ENCODE measurements around the gene LPP.

Gene LPP

GRCh38 chr3:188209034-188209433 lies 55.1 kb downstream of the LPP start:
- DNase-seq (ENCODE audit: insufficient read length, low spot score) (no peak), FAIRE-seq (no peak)
- TF ChIP-seq POLR2AphosphoS5 (IDR thresholded peaks at IDR 0.05; ENCODE audit: low read depth, low read length) (no peak), TAF1 (IDR thresholded peaks at IDR 0.05; ENCODE audit: low read depth, low read length) (no peak), POU2F2 (IDR thresholded peaks at IDR 0.05; ENCODE audit: low read depth, low read length) (no peak), SPI1 (IDR thresholded peaks at IDR 0.05; ENCODE audit: low read depth, low read length) (no peak), POLR2A (IDR thresholded peaks at IDR 0.05; ENCODE audit: low read depth, low read length) (no peak), PAX5 (IDR thresholded peaks at IDR 0.05; ENCODE audit: insufficient read depth, low read length, severe bottlenecking) (no peak)

DNA sequence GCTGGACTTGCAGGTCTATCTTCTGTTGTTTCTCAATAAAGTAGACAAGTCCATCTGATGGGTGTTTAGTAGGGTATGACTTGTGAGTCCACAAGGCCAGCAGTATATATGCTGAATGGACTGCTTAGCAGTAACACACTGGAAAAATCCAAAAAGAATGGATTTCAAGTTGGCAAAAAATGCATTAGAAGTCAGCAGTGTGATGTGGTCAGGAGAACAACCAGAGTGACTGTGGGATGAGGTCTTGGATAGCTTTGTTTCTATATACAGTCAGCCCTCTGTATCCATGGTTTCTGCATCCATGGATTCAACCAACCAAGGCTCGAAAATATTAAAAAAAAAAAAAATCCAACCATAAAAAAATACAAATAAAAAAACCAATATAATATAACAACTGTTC lies 55.8 kb downstream of the LPP start:
- DNase-seq (ENCODE audit: insufficient read length, low spot score) (no peak), FAIRE-seq (no peak)
- TF ChIP-seq POU2F2 (IDR thresholded peaks at IDR 0.05; ENCODE audit: low read depth, low read length), result no peak
- TF ChIP-seq POLR2AphosphoS5 (IDR thresholded peaks at IDR 0.05; ENCODE audit: low read depth, low read length), result no peak
- TF ChIP-seq POLR2A (IDR thresholded peaks at IDR 0.05; ENCODE audit: low read depth, low read length), result no peak

- TF ChIP-seq POLR2A (IDR thresholded peaks at IDR 0.05; ENCODE audit: low read depth, low read length) (no peak), SPI1 (IDR thresholded peaks at IDR 0.05; ENCODE audit: low read depth, low read length) (no peak), PAX5 (IDR thresholded peaks at IDR 0.05; ENCODE audit: insufficient read depth, low read length, severe bottlenecking) (no peak), TAF1 (IDR thresholded peaks at IDR 0.05; ENCODE audit: low read depth, low read length) (no peak)
- FAIRE-seq (no peak), DNase-seq (ENCODE audit: insufficient read length, low spot score) (no peak)
Observed at GRCh38 chr3:188211476-188211875, 57.5 kb downstream of the LPP start.

DNA sequence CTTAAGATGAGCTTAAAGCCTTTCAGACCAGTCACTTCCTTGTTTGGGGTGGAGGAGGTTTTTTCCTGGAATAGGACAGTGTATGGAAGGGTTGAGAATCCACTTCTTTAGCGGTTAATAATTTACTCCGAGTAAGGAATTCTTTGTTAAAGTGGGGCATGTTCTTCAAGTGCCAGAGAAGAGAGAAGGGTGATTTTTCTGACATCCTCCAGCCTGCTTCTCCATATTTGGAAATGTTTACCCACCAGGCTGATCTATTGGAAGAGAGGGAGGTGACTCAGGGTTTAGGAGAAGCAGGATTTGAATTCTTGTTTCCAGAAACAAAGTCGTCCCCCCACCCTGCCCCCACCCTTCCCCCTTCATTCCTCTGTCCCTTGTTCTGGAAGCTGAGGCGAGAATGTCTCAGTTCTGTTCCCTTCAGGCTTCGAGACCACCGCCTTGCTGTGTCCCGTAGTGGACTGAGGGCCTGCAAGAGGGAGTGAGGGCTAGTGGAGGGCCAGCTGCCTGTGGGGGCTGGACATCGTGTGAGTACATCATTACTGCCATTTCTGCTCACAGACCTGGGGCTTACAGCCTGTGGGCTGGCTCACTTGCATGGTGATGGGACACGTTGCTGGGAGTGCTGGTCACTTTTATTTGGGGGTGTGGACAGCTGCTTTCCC lies 58.5 kb downstream of the LPP start:
- FAIRE-seq (no peak), DNase-seq (ENCODE audit: insufficient read length, low spot score) (no peak)
- TF ChIP-seq SPI1 (IDR thresholded peaks at IDR 0.05; ENCODE audit: low read depth, low read length) (no peak), TAF1 (IDR thresholded peaks at IDR 0.05; ENCODE audit: low read depth, low read length) (no peak), POLR2AphosphoS5 (IDR thresholded peaks at IDR 0.05; ENCODE audit: low read depth, low read length) (no peak), PAX5 (IDR thresholded peaks at IDR 0.05; ENCODE audit: insufficient read depth, low read length, severe bottlenecking) (no peak), POU2F2 (IDR thresholded peaks at IDR 0.05; ENCODE audit: low read depth, low read length) (no peak), POLR2A (IDR thresholded peaks at IDR 0.05; ENCODE audit: low read depth, low read length) (no peak)

DNA sequence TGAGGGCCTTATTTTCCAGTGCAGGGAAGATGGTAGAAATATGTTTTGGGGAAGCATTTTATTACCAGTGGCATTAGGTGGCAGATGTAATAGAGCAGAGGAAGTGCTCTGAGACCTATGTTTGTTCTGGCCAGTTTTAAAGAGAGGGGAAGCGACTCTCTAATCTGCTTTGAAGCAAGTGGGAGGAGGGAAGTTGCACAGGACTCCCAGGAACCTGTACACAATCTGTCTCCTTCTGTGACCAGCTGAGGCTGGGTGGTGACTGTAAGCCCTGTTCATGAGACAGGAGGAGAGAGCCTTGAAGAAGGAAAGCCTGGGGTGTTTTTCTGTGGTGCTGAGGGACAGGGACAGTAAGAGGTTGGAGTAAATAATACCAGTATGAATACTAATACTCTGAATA lies 60.5 kb downstream of the LPP start:
- FAIRE-seq (no peak), DNase-seq (ENCODE audit: insufficient read length, low spot score) (no peak)
- TF ChIP-seq SPI1 (IDR thresholded peaks at IDR 0.05; ENCODE audit: low read depth, low read length) (0 out of 2 replicates have a peak, but pooled peaks have one; percentile 1), TAF1 (IDR thresholded peaks at IDR 0.05; ENCODE audit: low read depth, low read length) (no peak)

DNA sequence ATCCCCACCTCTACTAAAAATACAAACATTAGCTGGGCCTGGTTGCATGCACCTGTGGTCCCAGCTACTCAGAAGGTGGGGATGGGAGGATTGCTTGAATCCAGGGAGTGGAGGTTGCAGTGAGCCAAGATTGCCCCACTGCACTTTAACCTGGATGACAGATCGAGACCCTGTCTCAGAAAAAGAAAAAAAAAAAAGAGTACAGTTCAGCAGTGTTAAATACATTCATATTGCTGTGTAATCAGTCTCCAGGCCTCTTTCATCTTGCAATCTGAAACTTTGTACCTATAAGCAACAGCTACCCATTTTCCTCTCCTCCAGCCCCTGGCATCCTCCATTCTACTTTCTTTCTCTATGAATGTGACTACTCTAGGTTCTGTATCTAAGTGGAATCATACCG lies 61.2 kb downstream of the LPP start:
- no peak for FAIRE-seq
- TF ChIP-seq PAX5 (IDR thresholded peaks at IDR 0.05; ENCODE audit: insufficient read depth, low read length, severe bottlenecking) (no peak), POLR2AphosphoS5 (IDR thresholded peaks at IDR 0.05; ENCODE audit: low read depth, low read length) (no peak), SPI1 (IDR thresholded peaks at IDR 0.05; ENCODE audit: low read depth, low read length) (no peak), POLR2A (IDR thresholded peaks at IDR 0.05; ENCODE audit: low read depth, low read length) (no peak), POU2F2 (IDR thresholded peaks at IDR 0.05; ENCODE audit: low read depth, low read length) (no peak), TAF1 (IDR thresholded peaks at IDR 0.05; ENCODE audit: low read depth, low read length) (no peak)
- DNase-seq (ENCODE audit: insufficient read length, low spot score), result no peak

DNA sequence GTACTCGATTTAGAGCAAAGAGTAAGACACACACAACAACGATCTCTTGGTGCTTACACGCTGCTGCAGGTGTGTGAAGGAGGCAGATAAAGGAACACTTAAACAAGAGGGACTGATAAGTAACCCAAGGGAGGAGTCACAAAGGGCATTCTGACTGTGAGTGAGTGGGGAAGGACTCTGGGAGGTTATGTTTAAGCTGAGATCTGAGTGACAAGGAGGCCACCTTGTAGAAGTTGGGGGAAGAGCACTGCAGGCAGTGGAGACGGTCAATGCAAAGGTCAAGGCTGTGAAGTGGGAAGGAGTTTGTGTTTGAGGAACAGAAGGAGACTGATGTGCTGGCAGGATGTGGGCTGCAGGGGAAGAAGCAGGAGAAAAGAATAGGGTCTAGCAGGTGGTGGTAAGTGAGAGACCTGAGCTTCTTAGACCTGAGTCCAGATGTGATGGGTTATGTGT lies 63.1 kb downstream of the LPP start:
- TF ChIP-seq SPI1 (IDR thresholded peaks at IDR 0.05; ENCODE audit: low read depth, low read length), result no peak
- no peak for TF ChIP-seq TAF1 (IDR thresholded peaks at IDR 0.05; ENCODE audit: low read depth, low read length)
- no peak for TF ChIP-seq POU2F2 (IDR thresholded peaks at IDR 0.05; ENCODE audit: low read depth, low read length)
- TF ChIP-seq PAX5 (IDR thresholded peaks at IDR 0.05; ENCODE audit: insufficient read depth, low read length, severe bottlenecking), result no peak
- TF ChIP-seq POLR2AphosphoS5 (IDR thresholded peaks at IDR 0.05; ENCODE audit: low read depth, low read length), result no peak
- DNase-seq (ENCODE audit: insufficient read length, low spot score), result no peak
- no peak for FAIRE-seq

- no peak for FAIRE-seq
- TF ChIP-seq TAF1 (IDR thresholded peaks at IDR 0.05; ENCODE audit: low read depth, low read length), result no peak
- TF ChIP-seq PAX5 (IDR thresholded peaks at IDR 0.05; ENCODE audit: insufficient read depth, low read length, severe bottlenecking), result no peak
- TF ChIP-seq POLR2AphosphoS5 (IDR thresholded peaks at IDR 0.05; ENCODE audit: low read depth, low read length), result no peak
- TF ChIP-seq POU2F2 (IDR thresholded peaks at IDR 0.05; ENCODE audit: low read depth, low read length), result no peak
- TF ChIP-seq POLR2A (IDR thresholded peaks at IDR 0.05; ENCODE audit: low read depth, low read length), result no peak
- DNase-seq (ENCODE audit: insufficient read length, low spot score), result no peak
Observed at GRCh38 chr3:188217726-188218125, 63.8 kb downstream of the LPP start.

DNA sequence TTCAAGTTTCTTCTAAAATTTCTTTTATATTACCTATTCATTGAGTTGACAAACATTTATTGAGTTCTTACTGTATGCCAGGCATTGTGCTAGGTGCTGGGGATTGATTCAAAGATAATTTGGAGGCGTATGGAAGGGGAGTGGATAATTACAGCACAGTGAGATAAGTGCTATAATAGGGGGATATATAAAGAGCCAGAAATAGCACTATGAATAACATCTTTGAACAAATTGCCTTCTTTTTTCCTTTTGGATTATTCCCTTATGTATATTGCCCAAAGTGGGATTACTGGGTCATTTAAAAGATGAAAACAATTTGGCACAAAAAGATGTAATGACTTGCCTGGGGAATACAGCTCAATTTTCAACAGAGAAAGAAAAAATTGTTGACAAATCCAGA lies 64.6 kb downstream of the LPP start:
- TF ChIP-seq POU2F2 (IDR thresholded peaks at IDR 0.05; ENCODE audit: low read depth, low read length), result no peak
- DNase-seq (ENCODE audit: insufficient read length, low spot score), result no peak
- no peak for FAIRE-seq

DNA sequence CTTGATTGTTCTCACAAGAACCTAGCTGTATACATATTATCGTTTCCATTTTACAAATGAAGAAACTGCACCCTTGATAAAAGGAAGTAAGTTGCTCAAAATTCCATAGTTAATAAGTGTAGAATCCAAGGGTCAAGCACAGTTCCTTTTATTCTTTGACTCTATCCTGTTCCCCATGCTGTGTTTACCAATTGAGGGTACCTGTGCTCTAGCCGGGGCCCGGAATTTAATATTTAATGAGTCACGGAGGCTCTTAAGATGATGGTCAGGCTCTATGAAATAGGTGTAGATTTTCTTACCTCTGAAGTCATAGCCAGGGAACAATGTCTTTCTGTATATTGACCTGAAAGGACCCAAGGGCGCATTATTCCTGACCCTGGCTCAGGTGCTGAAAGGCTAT lies 65.2 kb downstream of the LPP start:
- FAIRE-seq, result no peak
- no peak for TF ChIP-seq POLR2A (IDR thresholded peaks at IDR 0.05; ENCODE audit: low read depth, low read length)
- no peak for TF ChIP-seq PAX5 (IDR thresholded peaks at IDR 0.05; ENCODE audit: insufficient read depth, low read length, severe bottlenecking)
- no peak for TF ChIP-seq POLR2AphosphoS5 (IDR thresholded peaks at IDR 0.05; ENCODE audit: low read depth, low read length)
- no peak for TF ChIP-seq SPI1 (IDR thresholded peaks at IDR 0.05; ENCODE audit: low read depth, low read length)
- TF ChIP-seq POU2F2 (IDR thresholded peaks at IDR 0.05; ENCODE audit: low read depth, low read length), result no peak
- TF ChIP-seq TAF1 (IDR thresholded peaks at IDR 0.05; ENCODE audit: low read depth, low read length), result no peak
- no peak for DNase-seq (ENCODE audit: insufficient read length, low spot score)

All from GM12891 (cell line).